K562 (cell line): ENCODE results near the gene TMEM184A. TPM values are rescaled to one million over a fixed set of nuclear protein-coding genes. Genes with fewer than 3 reads are reported as not detected.

ENCODE experiments used
- ATAC-seq: fragments of 200-7000 bp; cut with Tn5 transposase; 3 replicates; pipeline ENCODE4 v1.9.1; 2020; ENCODE audit warnings: moderate library complexity
- BruUV-seq: library from RNA; stranded (reverse); fragments of 400-500 nt; replicated peaks from 2 replicates; lab custom pipeline; 2021; lab: Mats Ljungman, UMichigan
- CTCF ChIA-PET: fragments of 300-600 bp; formaldehyde crosslinking; extraction: SDS; loops from one replicate; lab custom pipeline; 2021; ENCODE audit warnings: low intra/inter-chr PET ratio; lab: Yijun Ruan, JAX
- POLR2A ChIA-PET: fragments of 300-600, 350-650 bp; sonication (Branson Sonifier 250); formaldehyde crosslinking; extraction: SDS; loops from one replicate; lab custom pipeline; 2021; ENCODE audit warnings: antibody characterized with exemption, inconsistent platforms; lab: Yijun Ruan, JAX
- DNase-seq, 4 experiments: peaks; one replicate each; pipeline versions ENCODE4 v3.0.0 to v3.0.0-alpha.2; 2011 to 2018; ENCODE audit warnings: low spot score in 3 of 4, mixed read lengths in 3 of 4; ENCODE audit errors: extremely low read depth in 1 of 4
- FAIRE-seq: peaks from 2 replicates; lab custom pipeline; 2011; peaks lifted over from hg19 to GRCh38; lab: Jason Lieb, UNC
- H2AFZ ChIP-seq: 2 replicates; pipeline ENCODE4 v1.6.0; 2011; ENCODE audit warnings: low read depth, low read length, control low read depth, inconsistent platforms
- H3K27ac ChIP-seq: fragments of 200-600 bp; 3 replicates; pipeline ENCODE4 v1.8.0; 2011; ENCODE audit warnings: low read depth, mild to moderate bottlenecking, control low read depth, inconsistent platforms, low read length, moderate library complexity, mixed read lengths; ENCODE audit errors: extremely low read depth
- H3K27me3 ChIP-seq, 2 experiments: fragments of 300-600 bp in 1 of 2; 2 replicates in 1 of 2; 3 replicates in 1 of 2; pipeline versions ENCODE4 v1.6.0 to v1.8.0; 2011; ENCODE audit warnings: inconsistent platforms in 2 of 2, low read length in 2 of 2, mild to moderate bottlenecking in 1 of 2, mixed read lengths in 1 of 2, moderate library complexity in 1 of 2; ENCODE audit not compliant: control insufficient read depth in 2 of 2, insufficient read depth in 2 of 2
- H3K36me3 ChIP-seq: fragments of 300-600 bp; 3 replicates; pipeline ENCODE4 v1.8.0; 2011; ENCODE audit warnings: mild to moderate bottlenecking, low read length, inconsistent platforms; ENCODE audit not compliant: control insufficient read depth, insufficient read depth
- H3K4me1 ChIP-seq, 2 experiments: fragments of 200-600 bp in 1 of 2; replicated peaks in 1 of 2; 2 replicates in 1 of 2; 3 replicates in 1 of 2; pipeline versions ENCODE4 v1.5.1 to v1.8.0; 2011; ENCODE audit warnings: inconsistent platforms in 2 of 2, low read length in 2 of 2, mild to moderate bottlenecking in 1 of 2, mixed read lengths in 1 of 2, moderate library complexity in 1 of 2; ENCODE audit not compliant: control insufficient read depth in 2 of 2, insufficient read depth in 2 of 2
- H3K4me2 ChIP-seq: 2 replicates; pipeline ENCODE4 v1.6.1; 2011; ENCODE audit warnings: low read length, control low read depth, inconsistent platforms, mixed read lengths; ENCODE audit not compliant: insufficient read depth
- H3K4me3 ChIP-seq: fragments of 200-600 bp; sonication (generic), shearing (Covaris generic); 2 replicates; pipeline ENCODE4 v1.5.1; 2016; ENCODE audit warnings: control low read depth, inconsistent platforms
- H3K79me2 ChIP-seq: fragments of 200-600 bp; 3 replicates; pipeline ENCODE4 v1.8.0; 2011; ENCODE audit warnings: low read length, inconsistent platforms; ENCODE audit not compliant: control insufficient read depth, insufficient read depth
- H3K9ac ChIP-seq, 2 experiments: 2 replicates each; pipeline versions ENCODE4 v1.6.0 to v1.6.1; 2011; ENCODE audit warnings: low read depth in 2 of 2, low read length in 2 of 2, control low read depth in 1 of 2, inconsistent platforms in 1 of 2, mild to moderate bottlenecking in 1 of 2, mixed read lengths in 1 of 2; ENCODE audit not compliant: insufficient read depth in 1 of 2
- H3K9me1 ChIP-seq: one replicate; pipeline ENCODE4 v1.6.0; 2011; ENCODE audit warnings: inconsistent platforms, mild to moderate bottlenecking, low read length, moderate library complexity; ENCODE audit not compliant: control insufficient read depth, insufficient read depth
- H3K9me3 ChIP-seq: replicated peaks from 2 replicates; pipeline ENCODE4 v1.5.1; 2011; ENCODE audit warnings: low read depth, low read length, inconsistent platforms; ENCODE audit not compliant: control insufficient read depth, insufficient read depth
- H4K20me1 ChIP-seq: replicated peaks from 2 replicates; pipeline ENCODE4 v1.6.1; 2011; ENCODE audit warnings: low read length, inconsistent platforms, mixed read lengths; ENCODE audit not compliant: control insufficient read depth, insufficient read depth
- BRD4 ChIP-seq: fragments of 200-600 bp; sonication (generic); IDR thresholded peaks from 2 replicates; pipeline ENCODE4 v1.6.1; 2017; ENCODE audit warnings: inconsistent platforms
- CBFB ChIP-seq: sonication (generic); formaldehyde crosslinking; IDR thresholded peaks from 2 replicates; pipeline ENCODE4 v1.4.0; 2020; ENCODE audit warnings: mild to moderate bottlenecking, missing genetic modification reagents
- CEBPG ChIP-seq, 3 experiments: fragments of 200-800 bp in 1 of 3; sonication (Bioruptor generic) in 1 of 3; sonication (generic) in 1 of 3; formaldehyde crosslinking in 1 of 3; IDR thresholded peaks in 2 of 3; conservative IDR thresholded peaks in 1 of 3; 2 replicates each; pipeline versions ENCODE4 v1.6.1 to v1.8.0; 2016 to 2022; ENCODE audit warnings: missing compliant biosample characterization in 2 of 3, missing genetic modification characterization in 2 of 3, mild to moderate bottlenecking in 1 of 3, missing genetic modification reagents in 1 of 3
- EGR1 ChIP-seq: fragments of 450-650 bp; conservative IDR thresholded peaks from 2 replicates; pipeline ENCODE4 v1.6.1; 2017; ENCODE audit warnings: mild to moderate bottlenecking
- HDGF ChIP-seq: fragments of 450-650 bp; IDR thresholded peaks from 2 replicates; pipeline ENCODE4 v1.6.1; 2016
- MBD2 ChIP-seq: sonication (generic); IDR thresholded peaks from 2 replicates; pipeline ENCODE4 v1.6.1; 2016; ENCODE audit warnings: low read depth, borderline replicate concordance
- MIER1 ChIP-seq: fragments of 450-650 bp; IDR thresholded peaks from 2 replicates; pipeline ENCODE4 v1.6.1; 2016; ENCODE audit warnings: antibody characterized with exemption, mild to moderate bottlenecking, low read depth
- POLR2G ChIP-seq: fragments of 200-400 bp; formaldehyde crosslinking; IDR thresholded peaks from 2 replicates; pipeline ENCODE4 v1.6.1; 2017; ENCODE audit warnings: low read depth, mild to moderate bottlenecking, antibody characterized with exemption, low read length, moderate library complexity
- TCF7 ChIP-seq: sonication (generic); IDR thresholded peaks from 2 replicates; pipeline ENCODE4 v1.6.1; 2016; ENCODE audit warnings: antibody characterized with exemption, borderline replicate concordance
- ZNF699 ChIP-seq: fragments of 250-450 bp; sonication (Bioruptor Pico); IDR thresholded peaks from 2 replicates; pipeline ENCODE4 v1.8.0; 2021; ENCODE audit warnings: mild to moderate bottlenecking, moderate library complexity; ENCODE audit not compliant: insufficient replicate concordance
- WGBS: fragments of 100-300 bp; shearing (Covaris generic); methylation state at CpG from one replicate; pipeline ENCODE4 v1.1.6; 2016; ENCODE audit warnings: low coverage, mixed read lengths; ENCODE audit not compliant: insufficient coverage; ENCODE audit errors: missing lambda C conversion rate; 5-methylcytosine and 5-hydroxymethylcytosine counted together
- in situ Hi-C: fragments of 300-500 bp; cut with MboI; formaldehyde crosslinking; loops from 4 replicates; pipeline ENCODE4 v1.15.0; 2018; ENCODE audit warnings: inconsistent platforms, mixed read lengths
- intact Hi-C: fragments of 100-400 bp; cut with micrococcal nuclease; formaldehyde crosslinking; loops from 2 replicates; pipeline ENCODE4 v1.14.2; 2022
- polyA plus RNA-seq, 8 experiments: library from polyadenylated mRNA; depleted of rRNA in 4 of 8; stranded (reverse) in 5 of 8; unstranded in 3 of 8; fragments of >200 nt; fragmentation: Nextera tagmentation in 2 of 8; fragmentation: Illumina TruSeq in 1 of 8; extraction: Ambion mirVana in 2 of 8; extraction: Trizol in 1 of 8; gene quantifications; 2 replicates each; pipeline versions ENCODE4 v1.2.1 to v1.2.3, GENCODE V29; 2011 to 2014; ENCODE audit warnings: inconsistent platforms in 1 of 8, missing spikeins in 1 of 8
- total RNA-seq, 7 experiments: library from RNA; depleted of rRNA in 6 of 7; stranded (reverse); fragments of >200 nt in 6 of 7; fragmentation: Illumina TruSeq in 2 of 7; extraction: Trizol in 2 of 7; gene quantifications; 2 replicates each; pipeline versions ENCODE4 v1.2.1 to v1.2.3, GENCODE V29; 2011 to 2021; ENCODE audit warnings: low replicate concordance in 1 of 7
- TF ChIP-seq, protein P1 (sequence below): sonication (generic); formaldehyde crosslinking; IDR thresholded peaks from 2 replicates; pipeline ENCODE4 v1.8.1; 2023; ENCODE audit warnings: mild to moderate bottlenecking, missing genetic modification reagents
- TF ChIP-seq, protein P2 (sequence below): fragments of 250-450 bp; sonication (Bioruptor Pico); IDR thresholded peaks from 2 replicates; pipeline ENCODE4 v1.5.0; 2021; ENCODE audit warnings: mild to moderate bottlenecking, borderline replicate concordance
- TF ChIP-seq, protein P3 (sequence below): fragments of 450-650 bp; IDR thresholded peaks from 2 replicates; pipeline ENCODE4 v1.6.1; 2016; ENCODE audit warnings: borderline replicate concordance

TMEM184A gene
- total and polyA plus RNA-seq, 9 of the 15 experiments (the other 6 are each of a cell fraction or from before 2014, with no cell fraction given): 0.10 to 0.18 (median 0.11) TPM; not detected in 6

DNA sequence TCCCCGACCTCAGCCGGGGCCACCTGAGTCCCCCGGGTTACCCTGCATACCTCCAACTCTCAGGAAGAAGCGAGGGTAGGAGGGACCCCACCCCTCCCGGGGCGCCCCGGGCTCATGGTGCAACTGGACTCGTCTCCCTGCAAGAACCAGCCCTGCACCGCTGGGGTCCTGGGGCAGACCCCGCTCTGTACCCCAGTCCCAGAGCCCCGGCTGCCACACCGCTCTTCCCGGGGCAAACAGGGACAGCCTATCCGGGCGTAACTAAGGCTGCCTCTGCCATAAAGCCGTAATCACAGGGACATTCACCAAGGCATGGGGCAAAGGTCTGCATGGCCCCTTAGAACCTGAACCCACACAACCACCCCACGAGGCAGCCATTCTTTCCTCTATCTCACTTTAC is 32.2 kb downstream of the TMEM184A start:
- H3K9me1 ChIP-seq: no peaks in the 10 kb centered on the region
- H3K27ac ChIP-seq: no peak overlapping the region
- WGBS: 14% methylated on average over 17 of the region's 17 CpGs
- H3K36me3 ChIP-seq: no peaks in the 10 kb centered on the region
- H3K27me3 ChIP-seq: peaks cover 19 to 34% of the 10 kb centered on the region in 2 experiments; a peak in 4 of 5 replicates
- H3K4me1 ChIP-seq: peaks cover 0 to 15% of the 10 kb centered on the region in 2 experiments; a peak in 2 of 5 replicates
- no peak overlapping the region for H3K9ac ChIP-seq
- ChIA-PET POLR2A (no interaction called here), CTCF (no interaction called here)
- ATAC-seq (no peak), FAIRE-seq (no peak), DNase-seq (no peak)
- H4K20me1 ChIP-seq: no peaks in the 10 kb centered on the region
- no peaks in the 10 kb centered on the region for H3K79me2 ChIP-seq
- no peak overlapping the region for H3K4me2 ChIP-seq
- peaks cover 2% of the 10 kb centered on the region for H3K9me3 ChIP-seq
- no peak overlapping the region for H2AFZ ChIP-seq
- in situ Hi-C loops: no loop called here
- BruUV-seq: no TSS peak
- no peak overlapping the region for H3K4me3 ChIP-seq
- TF ChIP-seq BRD4: no peak
- TF ChIP-seq HDGF: no peak
- TF ChIP-seq TCF7: no peak
- TF ChIP-seq POLR2G: no peak
- TF ChIP-seq, protein P1, sequence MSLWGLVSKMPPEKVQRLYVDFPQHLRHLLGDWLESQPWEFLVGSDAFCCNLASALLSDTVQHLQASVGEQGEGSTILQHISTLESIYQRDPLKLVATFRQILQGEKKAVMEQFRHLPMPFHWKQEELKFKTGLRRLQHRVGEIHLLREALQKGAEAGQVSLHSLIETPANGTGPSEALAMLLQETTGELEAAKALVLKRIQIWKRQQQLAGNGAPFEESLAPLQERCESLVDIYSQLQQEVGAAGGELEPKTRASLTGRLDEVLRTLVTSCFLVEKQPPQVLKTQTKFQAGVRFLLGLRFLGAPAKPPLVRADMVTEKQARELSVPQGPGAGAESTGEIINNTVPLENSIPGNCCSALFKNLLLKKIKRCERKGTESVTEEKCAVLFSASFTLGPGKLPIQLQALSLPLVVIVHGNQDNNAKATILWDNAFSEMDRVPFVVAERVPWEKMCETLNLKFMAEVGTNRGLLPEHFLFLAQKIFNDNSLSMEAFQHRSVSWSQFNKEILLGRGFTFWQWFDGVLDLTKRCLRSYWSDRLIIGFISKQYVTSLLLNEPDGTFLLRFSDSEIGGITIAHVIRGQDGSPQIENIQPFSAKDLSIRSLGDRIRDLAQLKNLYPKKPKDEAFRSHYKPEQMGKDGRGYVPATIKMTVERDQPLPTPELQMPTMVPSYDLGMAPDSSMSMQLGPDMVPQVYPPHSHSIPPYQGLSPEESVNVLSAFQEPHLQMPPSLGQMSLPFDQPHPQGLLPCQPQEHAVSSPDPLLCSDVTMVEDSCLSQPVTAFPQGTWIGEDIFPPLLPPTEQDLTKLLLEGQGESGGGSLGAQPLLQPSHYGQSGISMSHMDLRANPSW (CRISPR knock-in tag): no peak
- TF ChIP-seq CBFB (CRISPR knock-in tag): no peak
- TF ChIP-seq, protein P2, sequence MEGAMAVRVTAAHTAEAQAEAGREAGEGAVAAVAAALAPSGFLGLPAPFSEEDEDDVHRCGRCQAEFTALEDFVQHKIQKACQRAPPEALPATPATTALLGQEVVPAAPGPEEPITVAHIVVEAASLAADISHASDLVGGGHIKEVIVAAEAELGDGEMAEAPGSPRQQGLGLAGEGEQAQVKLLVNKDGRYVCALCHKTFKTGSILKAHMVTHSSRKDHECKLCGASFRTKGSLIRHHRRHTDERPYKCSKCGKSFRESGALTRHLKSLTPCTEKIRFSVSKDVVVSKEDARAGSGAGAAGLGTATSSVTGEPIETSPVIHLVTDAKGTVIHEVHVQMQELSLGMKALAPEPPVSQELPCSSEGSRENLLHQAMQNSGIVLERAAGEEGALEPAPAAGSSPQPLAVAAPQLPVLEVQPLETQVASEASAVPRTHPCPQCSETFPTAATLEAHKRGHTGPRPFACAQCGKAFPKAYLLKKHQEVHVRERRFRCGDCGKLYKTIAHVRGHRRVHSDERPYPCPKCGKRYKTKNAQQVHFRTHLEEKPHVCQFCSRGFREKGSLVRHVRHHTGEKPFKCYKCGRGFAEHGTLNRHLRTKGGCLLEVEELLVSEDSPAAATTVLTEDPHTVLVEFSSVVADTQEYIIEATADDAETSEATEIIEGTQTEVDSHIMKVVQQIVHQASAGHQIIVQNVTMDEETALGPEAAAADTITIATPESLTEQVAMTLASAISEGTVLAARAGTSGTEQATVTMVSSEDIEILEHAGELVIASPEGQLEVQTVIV: no peak
- TF ChIP-seq, protein P3, sequence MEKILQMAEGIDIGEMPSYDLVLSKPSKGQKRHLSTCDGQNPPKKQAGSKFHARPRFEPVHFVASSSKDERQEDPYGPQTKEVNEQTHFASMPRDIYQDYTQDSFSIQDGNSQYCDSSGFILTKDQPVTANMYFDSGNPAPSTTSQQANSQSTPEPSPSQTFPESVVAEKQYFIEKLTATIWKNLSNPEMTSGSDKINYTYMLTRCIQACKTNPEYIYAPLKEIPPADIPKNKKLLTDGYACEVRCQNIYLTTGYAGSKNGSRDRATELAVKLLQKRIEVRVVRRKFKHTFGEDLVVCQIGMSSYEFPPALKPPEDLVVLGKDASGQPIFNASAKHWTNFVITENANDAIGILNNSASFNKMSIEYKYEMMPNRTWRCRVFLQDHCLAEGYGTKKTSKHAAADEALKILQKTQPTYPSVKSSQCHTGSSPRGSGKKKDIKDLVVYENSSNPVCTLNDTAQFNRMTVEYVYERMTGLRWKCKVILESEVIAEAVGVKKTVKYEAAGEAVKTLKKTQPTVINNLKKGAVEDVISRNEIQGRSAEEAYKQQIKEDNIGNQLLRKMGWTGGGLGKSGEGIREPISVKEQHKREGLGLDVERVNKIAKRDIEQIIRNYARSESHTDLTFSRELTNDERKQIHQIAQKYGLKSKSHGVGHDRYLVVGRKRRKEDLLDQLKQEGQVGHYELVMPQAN: no peak
- no peak for TF ChIP-seq EGR1
- TF ChIP-seq CEBPG (CRISPR knock-in tag; IDR thresholded peaks at IDR 0.05): no peak
- no peak for TF ChIP-seq CEBPG (tag; conservative IDR thresholded peaks at IDR 0.05 in 1 of 2, IDR thresholded peaks at IDR 0.05 in 1 of 2)
- no peak for TF ChIP-seq ZNF699 (CRISPR knock-in tag)
- TF ChIP-seq MIER1: no peak
- no peak for TF ChIP-seq MBD2
- intact Hi-C loops: no loop called here
